ENCODE measurements around the gene RUNX1. TPM values are rescaled to one million over a fixed set of nuclear protein-coding genes. Genes with fewer than 3 reads are reported as not detected.

RUNX1 gene
- total RNA-seq, 1 donor from 2014 or later: 7.8 TPM

- no peaks in the 10 kb centered on the region for H3K9me3 ChIP-seq (ENCODE audit: control insufficient read depth in 3 of 3, low read length in 3 of 3)
- no peak overlapping the region for H3K9ac ChIP-seq (ENCODE audit: low read depth in 1 of 3, low read length in 3 of 3)
- peaks cover 12 to 51% (median 46%) of the 10 kb centered on the region in 3 donors for H3K36me3 ChIP-seq (ENCODE audit: control insufficient read depth in 3 of 3, insufficient read depth in 3 of 3, low read length in 3 of 3)
- no peak overlapping the region for H3K27ac ChIP-seq (ENCODE audit: low read depth, low read length)
- H3K27me3 ChIP-seq (ENCODE audit: control insufficient read depth in 3 of 3, insufficient read depth in 3 of 3, low read length in 3 of 3): no peaks in the 10 kb centered on the region
- peaks cover 6 to 20% (median 11%) of the 10 kb centered on the region in 3 donors for H3K4me1 ChIP-seq (ENCODE audit: control insufficient read depth in 3 of 3, insufficient read depth in 3 of 3, low read length in 3 of 3)
- H3K4me3 ChIP-seq (ENCODE audit: low read length in 3 of 3): no peak overlapping the region
Observed at GRCh38 chr21:34858559-34858958, 190.5 kb downstream of the RUNX1 start.

GRCh38 chr21:34857874-34858273, 191.2 kb downstream of the RUNX1 start:
- H3K36me3 ChIP-seq (ENCODE audit: control insufficient read depth in 3 of 3, insufficient read depth in 3 of 3, low read length in 3 of 3): peaks cover 12 to 57% (median 46%) of the 10 kb centered on the region in 3 donors
- no peaks in the 10 kb centered on the region for H3K9me3 ChIP-seq (ENCODE audit: control insufficient read depth in 3 of 3, low read length in 3 of 3)
- no peak overlapping the region for H3K9ac ChIP-seq (ENCODE audit: low read depth in 1 of 3, low read length in 3 of 3)
- no peak overlapping the region for H3K27ac ChIP-seq (ENCODE audit: low read depth, low read length)
- no peak overlapping the region for H3K4me3 ChIP-seq (ENCODE audit: low read length in 3 of 3)
- H3K27me3 ChIP-seq (ENCODE audit: control insufficient read depth in 3 of 3, insufficient read depth in 3 of 3, low read length in 3 of 3): no peaks in the 10 kb centered on the region
- peaks cover 6 to 19% (median 11%) of the 10 kb centered on the region in 3 donors for H3K4me1 ChIP-seq (ENCODE audit: control insufficient read depth in 3 of 3, insufficient read depth in 3 of 3, low read length in 3 of 3)

DNA sequence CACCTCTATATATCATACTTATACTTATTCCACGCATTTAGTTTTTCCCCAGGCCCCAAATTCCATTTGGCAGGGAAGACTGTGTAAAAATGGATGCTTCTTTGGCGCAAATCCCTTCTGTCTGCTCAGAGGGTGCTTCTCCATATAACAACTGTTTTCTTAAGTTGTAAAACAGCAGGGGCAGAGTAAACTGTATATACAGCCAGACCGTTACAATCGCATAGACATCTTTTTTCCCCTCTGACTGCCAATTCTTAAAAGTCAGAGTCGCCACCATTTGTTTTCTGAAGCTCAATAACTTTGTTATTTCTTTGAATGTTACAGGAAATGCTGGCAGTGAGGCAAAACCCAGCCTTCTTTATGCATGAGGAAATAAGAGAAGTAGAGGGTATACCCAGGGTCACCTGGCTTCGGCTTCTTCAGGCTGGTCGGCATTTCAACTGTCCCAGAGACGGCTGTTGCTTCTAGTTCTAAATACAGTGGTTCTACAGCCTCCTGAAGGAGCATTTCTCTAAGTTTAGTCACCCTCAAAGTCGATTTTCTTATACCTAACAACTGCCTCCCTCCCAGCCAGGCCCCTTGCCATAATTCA, 191.9 kb downstream of the RUNX1 start:
- Histone ChIP-seq H3K4me3 (ENCODE audit: low read length in 3 of 3) (no peak overlapping the region), H3K4me1 (ENCODE audit: control insufficient read depth in 3 of 3, insufficient read depth in 3 of 3, low read length in 3 of 3) (peaks cover 5 to 22% (median 7%) of the 10 kb centered on the region in 3 donors), H3K36me3 (ENCODE audit: control insufficient read depth in 3 of 3, insufficient read depth in 3 of 3, low read length in 3 of 3) (peaks cover 12 to 62% (median 46%) of the 10 kb centered on the region in 3 donors)

DNA sequence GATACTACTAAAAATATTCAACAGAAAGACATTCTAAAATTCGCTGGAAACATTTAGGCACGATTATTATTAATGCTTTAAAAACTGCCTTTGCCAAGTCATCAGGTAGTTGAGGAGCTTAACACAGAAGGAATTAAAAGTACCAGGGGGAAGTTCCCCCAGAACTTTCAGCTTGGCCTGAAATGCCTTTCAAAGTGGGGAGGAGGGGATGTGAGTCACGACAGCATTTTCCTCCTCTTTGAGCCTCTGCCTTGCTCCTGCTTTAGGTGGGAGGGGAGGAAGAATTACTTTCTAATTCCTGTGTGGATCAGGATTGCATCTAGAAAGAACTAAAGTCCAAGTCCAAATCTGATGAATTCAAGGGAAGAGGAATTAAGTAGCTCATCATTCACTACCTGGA, 196.7 kb downstream of the RUNX1 start:
- no peaks in the 10 kb centered on the region for H3K9me3 ChIP-seq (ENCODE audit: control insufficient read depth in 3 of 3, low read length in 3 of 3)
- peaks cover 0 to 17% (median 12%) of the 10 kb centered on the region in 3 donors for H3K4me1 ChIP-seq (ENCODE audit: control insufficient read depth in 3 of 3, insufficient read depth in 3 of 3, low read length in 3 of 3)
- no peak overlapping the region for H3K4me3 ChIP-seq (ENCODE audit: low read length in 3 of 3)
- H3K9ac ChIP-seq (ENCODE audit: low read depth in 1 of 3, low read length in 3 of 3): no peak overlapping the region
- H3K36me3 ChIP-seq (ENCODE audit: control insufficient read depth in 3 of 3, insufficient read depth in 3 of 3, low read length in 3 of 3): peaks cover 8 to 31% (median 18%) of the 10 kb centered on the region in 3 donors
- no peaks in the 10 kb centered on the region for H3K27me3 ChIP-seq (ENCODE audit: control insufficient read depth in 3 of 3, insufficient read depth in 3 of 3, low read length in 3 of 3)
- peak overlapping the region; percentile 16 for H3K27ac ChIP-seq (ENCODE audit: low read depth, low read length)

More for the DNA sequence above, 191.9 kb downstream of the RUNX1 start:
- H3K27me3 ChIP-seq (ENCODE audit: control insufficient read depth in 3 of 3, insufficient read depth in 3 of 3, low read length in 3 of 3): no peaks in the 10 kb centered on the region
- H3K9ac ChIP-seq (ENCODE audit: low read depth in 1 of 3, low read length in 3 of 3): no peak overlapping the region
- H3K27ac ChIP-seq (ENCODE audit: low read depth, low read length): no peak overlapping the region
- no peaks in the 10 kb centered on the region for H3K9me3 ChIP-seq (ENCODE audit: control insufficient read depth in 3 of 3, low read length in 3 of 3)

GRCh38 chr21:34850166-34850690, 198.9 kb downstream of the RUNX1 start:
- Histone ChIP-seq H3K9ac (ENCODE audit: low read depth in 1 of 3, low read length in 3 of 3) (no peak overlapping the region), H3K4me1 (ENCODE audit: control insufficient read depth in 3 of 3, insufficient read depth in 3 of 3, low read length in 3 of 3) (peaks cover 17 to 37% (median 32%) of the 10 kb centered on the region in 3 donors), H3K4me3 (ENCODE audit: low read length in 3 of 3) (no peak overlapping the region), H3K36me3 (ENCODE audit: control insufficient read depth in 3 of 3, insufficient read depth in 3 of 3, low read length in 3 of 3) (peaks cover 3 to 17% (median 4%) of the 10 kb centered on the region in 3 donors), H3K9me3 (ENCODE audit: control insufficient read depth in 3 of 3, low read length in 3 of 3) (no peaks in the 10 kb centered on the region), H3K27me3 (ENCODE audit: control insufficient read depth in 3 of 3, insufficient read depth in 3 of 3, low read length in 3 of 3) (no peaks in the 10 kb centered on the region), H3K27ac (ENCODE audit: low read depth, low read length) (no peak overlapping the region)

DNA sequence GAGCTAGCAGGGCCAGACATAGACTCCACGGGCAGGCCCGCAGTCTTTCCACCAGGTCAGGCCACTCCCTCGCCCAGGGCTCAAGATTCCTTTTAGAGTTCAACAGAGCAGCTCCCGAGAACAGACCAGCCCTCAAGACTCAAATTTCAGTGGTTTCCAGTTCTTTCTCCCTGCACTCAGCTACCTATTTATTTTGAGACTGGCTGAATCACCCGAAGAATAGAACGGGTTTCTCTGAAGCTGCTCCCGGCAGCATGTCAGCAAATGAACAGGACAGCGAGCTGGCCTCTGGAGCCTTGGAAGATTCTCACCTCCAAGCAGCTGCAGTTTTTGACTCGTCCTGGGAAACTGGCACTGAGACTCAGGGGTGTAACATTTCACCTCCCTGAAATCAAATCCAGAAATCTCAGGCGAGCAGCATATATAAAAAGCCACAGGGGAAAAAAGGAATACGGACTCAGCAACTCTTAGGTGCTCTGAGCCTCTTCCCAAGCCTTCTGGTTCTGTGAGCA, 202.4 kb downstream of the RUNX1 start:
- peaks cover 40 to 59% (median 50%) of the 10 kb centered on the region in 3 donors for H3K4me1 ChIP-seq (ENCODE audit: control insufficient read depth in 3 of 3, insufficient read depth in 3 of 3, low read length in 3 of 3)
- H3K27ac ChIP-seq (ENCODE audit: low read depth, low read length): peak overlapping the region; percentile 94

DNA sequence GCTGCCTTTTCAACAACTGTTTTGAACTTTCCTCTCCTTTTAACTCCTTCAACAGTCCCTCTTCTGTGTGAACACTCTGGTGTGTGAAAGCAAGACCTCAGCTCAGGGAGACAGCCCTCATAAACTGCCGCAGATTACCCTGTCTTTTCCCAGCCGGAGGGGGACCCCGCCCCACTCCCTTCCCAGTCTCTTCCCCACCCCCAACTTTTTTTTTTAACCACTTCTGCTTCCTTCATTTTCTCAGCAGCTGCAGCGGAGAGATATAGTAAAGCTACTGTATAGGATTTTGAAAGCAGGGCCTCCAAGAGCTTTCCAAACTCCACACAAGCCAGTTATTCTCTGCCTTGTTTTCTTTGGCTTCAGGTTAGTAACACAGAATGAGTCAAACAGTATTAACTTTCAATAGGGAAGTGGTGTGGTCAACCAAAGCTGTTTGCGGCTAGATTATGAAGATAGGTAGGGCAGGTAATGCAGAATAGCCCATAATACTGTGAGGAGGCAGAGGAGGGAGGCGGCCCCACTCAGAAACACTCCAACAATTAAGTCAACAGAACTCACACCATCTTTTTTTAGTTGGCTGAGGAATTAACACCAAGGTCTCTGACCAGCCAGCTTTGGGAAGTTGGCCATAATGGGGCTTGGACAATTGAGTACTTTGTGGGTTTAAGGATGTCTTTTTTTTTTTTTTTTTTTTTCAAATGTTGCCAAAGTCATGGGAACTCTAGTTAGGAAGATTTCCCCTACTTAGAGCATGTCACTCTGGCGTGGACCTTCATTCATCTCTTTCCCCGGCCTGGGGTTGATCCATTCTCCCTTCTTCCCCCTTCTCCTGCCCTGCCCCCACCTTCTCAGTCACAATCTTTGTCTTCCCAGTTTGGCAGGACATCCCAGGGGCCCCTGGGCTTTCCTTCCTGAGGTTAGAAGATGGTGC, 203.3 kb downstream of the RUNX1 start:
- peaks cover 40 to 59% (median 50%) of the 10 kb centered on the region in 3 donors for H3K4me1 ChIP-seq (ENCODE audit: control insufficient read depth in 3 of 3, insufficient read depth in 3 of 3, low read length in 3 of 3)
- peak overlapping the region in 2 of 3 donors; percentile 28 to 66 for H3K9ac ChIP-seq (ENCODE audit: low read depth in 1 of 3, low read length in 3 of 3)

More for the DNA sequence above, 202.4 kb downstream of the RUNX1 start:
- Histone ChIP-seq H3K36me3 (ENCODE audit: control insufficient read depth in 3 of 3, insufficient read depth in 3 of 3, low read length in 3 of 3) (peaks cover 0 to 3% (median 0%) of the 10 kb centered on the region in 3 donors), H3K4me3 (ENCODE audit: low read length in 3 of 3) (peak overlapping the region in 1 of 3 donors; percentile 33), H3K9me3 (ENCODE audit: control insufficient read depth in 3 of 3, low read length in 3 of 3) (no peaks in the 10 kb centered on the region), H3K27me3 (ENCODE audit: control insufficient read depth in 3 of 3, insufficient read depth in 3 of 3, low read length in 3 of 3) (no peaks in the 10 kb centered on the region), H3K9ac (ENCODE audit: low read depth in 1 of 3, low read length in 3 of 3) (peak overlapping the region; percentile 27 to 47 (median 28))

DNA sequence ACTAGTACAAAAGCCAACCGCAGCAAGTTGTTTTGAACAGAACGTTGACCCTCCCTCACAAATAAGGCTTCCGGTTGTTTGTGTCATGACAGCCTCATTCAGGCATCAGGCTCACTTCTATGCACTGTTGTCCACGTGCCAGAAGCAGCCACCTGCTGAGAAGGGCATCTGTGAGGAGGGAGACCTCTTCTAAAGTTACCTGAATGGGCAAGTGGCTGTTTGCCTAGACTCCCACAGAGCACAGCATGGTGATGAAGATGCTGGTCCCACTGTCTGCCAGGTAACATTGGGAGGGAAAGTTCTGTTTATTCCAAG, 204.2 kb downstream of the RUNX1 start:
- H3K4me1 ChIP-seq (ENCODE audit: control insufficient read depth in 3 of 3, insufficient read depth in 3 of 3, low read length in 3 of 3): peaks cover 40 to 56% (median 55%) of the 10 kb centered on the region in 3 donors

More for the DNA sequence above, 203.3 kb downstream of the RUNX1 start:
- Histone ChIP-seq H3K4me3 (ENCODE audit: low read length in 3 of 3) (peak overlapping the region in 1 of 3 donors; percentile 33), H3K36me3 (ENCODE audit: control insufficient read depth in 3 of 3, insufficient read depth in 3 of 3, low read length in 3 of 3) (peaks cover 0 to 3% (median 0%) of the 10 kb centered on the region in 3 donors), H3K27ac (ENCODE audit: low read depth, low read length) (peak overlapping the region; percentile 94), H3K27me3 (ENCODE audit: control insufficient read depth in 3 of 3, insufficient read depth in 3 of 3, low read length in 3 of 3) (no peaks in the 10 kb centered on the region), H3K9me3 (ENCODE audit: control insufficient read depth in 3 of 3, low read length in 3 of 3) (no peaks in the 10 kb centered on the region)

DNA sequence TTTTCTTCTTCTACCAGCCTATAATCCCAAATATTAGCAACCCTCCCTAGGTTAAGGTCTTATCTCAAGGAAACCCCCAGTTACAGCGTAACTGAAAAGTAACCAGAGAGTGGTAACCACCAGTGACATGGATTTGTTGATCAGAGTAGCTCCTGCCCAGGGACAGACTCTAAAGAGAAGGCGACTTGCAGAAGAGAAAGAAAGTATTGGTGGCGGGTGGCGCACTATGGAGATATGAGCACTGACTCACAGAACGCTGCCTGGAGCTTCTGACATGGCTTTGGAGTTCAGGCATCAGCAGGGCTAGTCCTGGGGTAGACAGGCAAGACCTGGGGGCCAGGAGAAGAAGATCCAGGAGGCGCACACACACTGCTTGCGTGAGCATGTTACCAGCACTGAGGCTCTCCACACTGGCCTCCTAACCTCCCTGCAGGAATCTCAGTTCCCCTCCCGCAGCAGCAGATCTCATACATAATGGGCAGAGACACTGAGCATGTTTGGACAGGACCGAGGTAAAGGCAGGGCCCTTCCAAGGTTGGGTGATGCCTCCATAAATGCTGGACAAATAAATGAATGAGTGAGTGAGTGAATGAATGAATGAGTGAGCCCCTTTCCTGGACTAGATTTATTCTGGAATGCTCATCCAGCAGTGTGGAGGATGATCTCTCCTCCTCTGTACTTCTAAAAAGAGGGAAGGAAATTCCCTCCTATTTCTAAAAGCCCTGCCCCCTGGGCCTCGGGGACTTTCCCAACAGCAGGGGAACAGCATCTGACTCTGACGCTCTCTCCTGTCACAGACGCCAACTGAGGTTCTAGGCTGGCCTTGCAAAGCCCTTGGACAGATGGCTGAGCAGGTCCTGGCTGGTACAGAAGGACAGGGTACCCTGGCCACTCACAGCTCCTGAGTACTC, 204.8 kb downstream of the RUNX1 start:
- Histone ChIP-seq H3K27me3 (ENCODE audit: control insufficient read depth in 3 of 3, insufficient read depth in 3 of 3, low read length in 3 of 3) (no peaks in the 10 kb centered on the region), H3K9ac (ENCODE audit: low read depth in 1 of 3, low read length in 3 of 3) (peak overlapping the region; percentile 60 to 76 (median 67)), H3K4me3 (ENCODE audit: low read length in 3 of 3) (peak overlapping the region in 2 of 3 donors; percentile 16 to 31), H3K36me3 (ENCODE audit: control insufficient read depth in 3 of 3, insufficient read depth in 3 of 3, low read length in 3 of 3) (peaks cover 0 to 8% (median 0%) of the 10 kb centered on the region in 3 donors), H3K9me3 (ENCODE audit: control insufficient read depth in 3 of 3, low read length in 3 of 3) (no peaks in the 10 kb centered on the region), H3K4me1 (ENCODE audit: control insufficient read depth in 3 of 3, insufficient read depth in 3 of 3, low read length in 3 of 3) (peaks cover 40 to 56% (median 55%) of the 10 kb centered on the region in 3 donors), H3K27ac (ENCODE audit: low read depth, low read length) (peak overlapping the region; percentile 94)

More for the DNA sequence above, 204.2 kb downstream of the RUNX1 start:
- Histone ChIP-seq H3K27me3 (ENCODE audit: control insufficient read depth in 3 of 3, insufficient read depth in 3 of 3, low read length in 3 of 3) (no peaks in the 10 kb centered on the region), H3K27ac (ENCODE audit: low read depth, low read length) (peak overlapping the region; percentile 94), H3K9ac (ENCODE audit: low read depth in 1 of 3, low read length in 3 of 3) (peak overlapping the region in 1 of 3 donors; percentile 76), H3K4me3 (ENCODE audit: low read length in 3 of 3) (peak overlapping the region in 1 of 3 donors; percentile 16), H3K36me3 (ENCODE audit: control insufficient read depth in 3 of 3, insufficient read depth in 3 of 3, low read length in 3 of 3) (peaks cover 0 to 6% (median 0%) of the 10 kb centered on the region in 3 donors), H3K9me3 (ENCODE audit: control insufficient read depth in 3 of 3, low read length in 3 of 3) (no peaks in the 10 kb centered on the region)
